GM12892 (cell line): ENCODE data around the gene ZNF546.
"Not testable (repeated sequence)": the region's sequence is repeated elsewhere in the genome, so short reads cannot be mapped to it uniquely, and the experiment has no call there.

ENCODE experiments used
- DNase-seq: peaks from one replicate; pipeline ENCODE4 v3.0.0; 2011; ENCODE audit not compliant: insufficient read length
- FAIRE-seq: peaks from 2 replicates; lab custom pipeline; 2011; peaks lifted over from hg19 to GRCh38; lab: Jason Lieb, UNC
- POLR2A ChIP-seq: IDR thresholded peaks from 2 replicates; pipeline ENCODE4 v1.6.1; 2011; ENCODE audit warnings: low read depth, low read length, control low read depth
- POLR2AphosphoS5 ChIP-seq: IDR thresholded peaks from 2 replicates; pipeline ENCODE4 v1.6.1; 2011; ENCODE audit warnings: low read depth, low read length, control low read depth
- TAF1 ChIP-seq: IDR thresholded peaks from 2 replicates; pipeline ENCODE4 v1.6.1; 2011; ENCODE audit warnings: low read depth, mild to moderate bottlenecking, control low read depth, low read length, borderline replicate concordance

Gene ZNF546

GRCh38 chr19:40026597-40026970 is 29.7 kb downstream of the ZNF546 start:
- no peak for TF ChIP-seq POLR2A
- TF ChIP-seq POLR2AphosphoS5, result no peak
- no peak for TF ChIP-seq TAF1
- FAIRE-seq, result no peak
- DNase-seq, result no peak

- FAIRE-seq (no peak), DNase-seq (no peak)
- TF ChIP-seq POLR2AphosphoS5, result no peak
- no peak for TF ChIP-seq TAF1
Observed at GRCh38 chr19:40033989-40034560, 37.2 kb downstream of the ZNF546 start.

GRCh38 chr19:40035996-40036395 is 39.1 kb downstream of the ZNF546 start:
- no peak for TF ChIP-seq POLR2A
- no peak for TF ChIP-seq TAF1
- TF ChIP-seq POLR2AphosphoS5, result no peak
- DNase-seq (no peak), FAIRE-seq (no peak)

- FAIRE-seq, DNase-seq: not testable (repeated sequence)
Observed at GRCh38 chr19:40038047-40038446, 41.2 kb downstream of the ZNF546 start.

- DNase-seq, FAIRE-seq: not testable (repeated sequence)
Observed at GRCh38 chr19:40041718-40042117, 44.9 kb downstream of the ZNF546 start.

GRCh38 chr19:40053491-40053890 is 56.6 kb downstream of the ZNF546 start:
- TF ChIP-seq POLR2A (no peak), TAF1 (no peak), POLR2AphosphoS5 (no peak)
- no peak for FAIRE-seq
- DNase-seq, result no peak

GRCh38 chr19:40054632-40055031 is 57.8 kb downstream of the ZNF546 start:
- FAIRE-seq (no peak), DNase-seq (no peak)
- TF ChIP-seq POLR2AphosphoS5 (no peak), TAF1 (no peak), POLR2A (no peak)

- no peak for TF ChIP-seq POLR2AphosphoS5
- TF ChIP-seq TAF1, result no peak
- no peak for TF ChIP-seq POLR2A
- DNase-seq (no peak), FAIRE-seq (no peak)
Observed at GRCh38 chr19:40055049-40055448, 58.2 kb downstream of the ZNF546 start.

- peak; percentile 64; the same call in 1 of the 2 replicates for TF ChIP-seq TAF1
- peak; percentile 70 for TF ChIP-seq POLR2A
- TF ChIP-seq POLR2AphosphoS5, result peak; percentile 71; the same call in 1 of the 2 replicates
- FAIRE-seq (peak; percentile 89), DNase-seq (peak; percentile 42)
Observed at GRCh38 chr19:40055832-40056504, 59.1 kb downstream of the ZNF546 start, which contains the start of gene ZNF780B. TSS of gene ZNF780B (minus strand) at chr19:40056231. CDS start at chr19:40050332, 5,899 bp downstream.

GRCh38 chr19:40056505-40056904 is 59.6 kb downstream of the ZNF546 start:
- DNase-seq (no peak), FAIRE-seq (no peak)
- TF ChIP-seq TAF1 (no peak), POLR2A (no peak), POLR2AphosphoS5 (no peak)

GRCh38 chr19:40057166-40057565 is 60.3 kb downstream of the ZNF546 start:
- FAIRE-seq, result no peak
- no peak for DNase-seq

GRCh38 chr19:40059624-40060023 is 62.8 kb downstream of the ZNF546 start:
- no peak for DNase-seq
- TF ChIP-seq POLR2AphosphoS5, result no peak
- TF ChIP-seq TAF1, result no peak
- no peak for TF ChIP-seq POLR2A
- no peak for FAIRE-seq

More at GRCh38 chr19:40057166-40057565, 60.3 kb downstream of the ZNF546 start:
- TF ChIP-seq POLR2AphosphoS5 (no peak), POLR2A (no peak), TAF1 (no peak)

- no peak for FAIRE-seq
- no peak for DNase-seq
- no peak for TF ChIP-seq TAF1
- TF ChIP-seq POLR2A, result no peak
- TF ChIP-seq POLR2AphosphoS5, result no peak
Observed at GRCh38 chr19:40070058-40070457, 73.2 kb downstream of the ZNF546 start.
